Measurements from ENCODE around the gene CACNA2D3. TPM values are rescaled to one million over a fixed set of nuclear protein-coding genes. Genes with fewer than 3 reads are reported as not detected.

CACNA2D3 gene
- total RNA-seq, 2 donors from 2014 or later: 1.1 to 5.9 TPM

GRCh38 chr3:54822206-54822605 lies 699.9 kb downstream of the CACNA2D3 start:
- Histone ChIP-seq H3K36me3 (no peaks in the 10 kb centered on the region), H3K4me1 (replicated peaks) (no peaks in the 10 kb centered on the region), H3K9me3 (no peaks in the 10 kb centered on the region), H3K27ac (no peak overlapping the region), H3K27me3 (replicated peaks; ENCODE audit: insufficient read depth) (no peaks in the 10 kb centered on the region), H3K4me3 (no peak overlapping the region)
- 0% methylated on average over 1 of the region's 1 CpG for WGBS
- peak; percentile 36 for DNase-seq (ENCODE audit: low spot score)
- TF ChIP-seq CTCF (IDR thresholded peaks at IDR 0.05) (no peak), POLR2AphosphoS5 (IDR thresholded peaks at IDR 0.05) (no peak), POLR2A (IDR thresholded peaks at IDR 0.05) (no peak)
- intact Hi-C loops (cut with DNase I): no loop called here

GRCh38 chr3:54826251-54826691 lies 703.9 kb downstream of the CACNA2D3 start:
- Histone ChIP-seq H3K9me3 (no peaks in the 10 kb centered on the region), H3K4me3 (no peak overlapping the region), H3K27ac (no peak overlapping the region), H3K27me3 (replicated peaks; ENCODE audit: insufficient read depth) (no peaks in the 10 kb centered on the region), H3K36me3 (no peaks in the 10 kb centered on the region), H3K4me1 (replicated peaks) (no peaks in the 10 kb centered on the region)
- DNase-seq (ENCODE audit: low spot score): no peak
- 72% methylated on average over 3 of the region's 3 CpGs for WGBS
- no peak for TF ChIP-seq POLR2A (IDR thresholded peaks at IDR 0.05)
- no peak for TF ChIP-seq POLR2AphosphoS5 (IDR thresholded peaks at IDR 0.05)
- no peak for TF ChIP-seq CTCF (IDR thresholded peaks at IDR 0.05)
- intact Hi-C loops (cut with DNase I): no loop called here

GRCh38 chr3:54827056-54827687 lies 704.8 kb downstream of the CACNA2D3 start:
- intact Hi-C loops (cut with DNase I): no loop called here
- Histone ChIP-seq H3K4me1 (replicated peaks) (no peaks in the 10 kb centered on the region), H3K27ac (no peak overlapping the region), H3K36me3 (no peaks in the 10 kb centered on the region), H3K9me3 (no peaks in the 10 kb centered on the region), H3K4me3 (no peak overlapping the region), H3K27me3 (replicated peaks; ENCODE audit: insufficient read depth) (no peaks in the 10 kb centered on the region)
- DNase-seq (ENCODE audit: low spot score): no peak
- no peak for TF ChIP-seq POLR2A (IDR thresholded peaks at IDR 0.05)
- TF ChIP-seq POLR2AphosphoS5 (IDR thresholded peaks at IDR 0.05): no peak
- no peak for TF ChIP-seq CTCF (IDR thresholded peaks at IDR 0.05)
- WGBS: 22% methylated on average over 9 of the region's 9 CpGs

- H3K36me3 ChIP-seq: no peaks in the 10 kb centered on the region
- 49% methylated on average over 2 of the region's 2 CpGs for WGBS
- intact Hi-C loops (cut with DNase I): no loop called here
- no peak for DNase-seq (ENCODE audit: low spot score)
- no peak overlapping the region for H3K27ac ChIP-seq
- no peak for TF ChIP-seq POLR2A (IDR thresholded peaks at IDR 0.05)
- no peak for TF ChIP-seq POLR2AphosphoS5 (IDR thresholded peaks at IDR 0.05)
- no peak for TF ChIP-seq CTCF (IDR thresholded peaks at IDR 0.05)
- no peaks in the 10 kb centered on the region for H3K27me3 ChIP-seq (replicated peaks; ENCODE audit: insufficient read depth)
- no peak overlapping the region for H3K4me3 ChIP-seq
- H3K4me1 ChIP-seq (replicated peaks): no peaks in the 10 kb centered on the region
- no peaks in the 10 kb centered on the region for H3K9me3 ChIP-seq
Observed at GRCh38 chr3:54827776-54828175, 705.4 kb downstream of the CACNA2D3 start.

GRCh38 chr3:54830658-54831057 lies 708.3 kb downstream of the CACNA2D3 start:
- TF ChIP-seq POLR2AphosphoS5 (IDR thresholded peaks at IDR 0.05): no peak
- TF ChIP-seq CTCF (IDR thresholded peaks at IDR 0.05): peak in 2 of 4 experiments; percentile 16 to 18
- Histone ChIP-seq H3K27ac (no peak overlapping the region), H3K9me3 (no peaks in the 10 kb centered on the region), H3K27me3 (replicated peaks; ENCODE audit: insufficient read depth) (no peaks in the 10 kb centered on the region), H3K36me3 (no peaks in the 10 kb centered on the region), H3K4me1 (replicated peaks) (no peaks in the 10 kb centered on the region), H3K4me3 (no peak overlapping the region)
- no peak for DNase-seq (ENCODE audit: low spot score)
- WGBS: 89% methylated on average over 8 of the region's 8 CpGs
- intact Hi-C loops (cut with DNase I): no loop called here
